ENCODE data around the gene DGKI.
"Not testable (repeated sequence)": the region's sequence is repeated elsewhere in the genome, so short reads cannot be mapped to it uniquely, and the experiment has no call there.

DGKI gene

GRCh38 chr7:137734221-137734620 is 112.6 kb downstream of the DGKI start:
- DNase-seq, result no peak

GRCh38 chr7:137732168-137732567 is 114.6 kb downstream of the DGKI start:
- DNase-seq, result no peak

GRCh38 chr7:137731436-137731835 is 115.3 kb downstream of the DGKI start:
- DNase-seq, result no peak

GRCh38 chr7:137728426-137728825 is 118.3 kb downstream of the DGKI start:
- DNase-seq, result no peak

- DNase-seq, result peak in 1 of 2 donors; percentile 12
Measured at GRCh38 chr7:137727413-137727812, 119.4 kb downstream of the DGKI start.

GRCh38 chr7:137718355-137718754 is 128.4 kb downstream of the DGKI start:
- peak in 1 of 2 donors; percentile 4 for DNase-seq

- peak; percentile 78 to 96 for DNase-seq
Measured at GRCh38 chr7:137717811-137718271, 128.9 kb downstream of the DGKI start.

- no peak for DNase-seq
Measured at GRCh38 chr7:137717045-137717444, 129.7 kb downstream of the DGKI start.

GRCh38 chr7:137716061-137716460 is 130.7 kb downstream of the DGKI start:
- peak in 1 of 2 donors; percentile 2 for DNase-seq

GRCh38 chr7:137715533-137715932 is 131.2 kb downstream of the DGKI start:
- peak in 1 of 2 donors; percentile 37 for DNase-seq

- DNase-seq, result peak; percentile 63 to 90
Measured at GRCh38 chr7:137715121-137715520, 131.7 kb downstream of the DGKI start.

GRCh38 chr7:137706330-137706729 is 140.4 kb downstream of the DGKI start:
- DNase-seq, result not testable (repeated sequence)

GRCh38 chr7:137704723-137705122 is 142.1 kb downstream of the DGKI start:
- no peak for DNase-seq

GRCh38 chr7:137703291-137704010 is 143.3 kb downstream of the DGKI start:
- no peak for DNase-seq

GRCh38 chr7:137696988-137697387 is 149.8 kb downstream of the DGKI start:
- no peak for DNase-seq

GRCh38 chr7:137696376-137696775 is 150.4 kb downstream of the DGKI start:
- no peak for DNase-seq

- no peak for DNase-seq
Measured at GRCh38 chr7:137695942-137696341, 150.8 kb downstream of the DGKI start.

- no peak for DNase-seq
Measured at GRCh38 chr7:137695494-137695893, 151.3 kb downstream of the DGKI start.

- peak in 1 of 2 donors; percentile 59 for DNase-seq
Measured at GRCh38 chr7:137694405-137694804, 152.4 kb downstream of the DGKI start.

GRCh38 chr7:137692399-137692798 is 154.4 kb downstream of the DGKI start:
- DNase-seq, result no peak

GRCh38 chr7:137691566-137691965 is 155.2 kb downstream of the DGKI start:
- DNase-seq, result no peak

- DNase-seq, result no peak
Measured at GRCh38 chr7:137690635-137691034, 156.1 kb downstream of the DGKI start.

GRCh38 chr7:137689761-137690160 is 157.0 kb downstream of the DGKI start:
- no peak for DNase-seq

GRCh38 chr7:137687556-137688265 is 159.1 kb downstream of the DGKI start:
- no peak for DNase-seq

Measured in inflammatory macrophage treated with lipopolysaccharide for 1 hour (primary cell).